WI38 (cell line): ENCODE data around the gene FRMD4A.

Experiments used
- H3K4me3 ChIP-seq: 2 replicates; pipeline ENCODE4 v1.5.1; 2011; ENCODE audit warnings: low read depth, mild to moderate bottlenecking, control low read depth, low read length
- TF ChIP-seq, protein P1 (sequence below): IDR thresholded peaks from 2 replicates; pipeline ENCODE4 v1.5.1; 2012; ENCODE audit warnings: low read depth, mild to moderate bottlenecking, control low read depth, low read length

The FRMD4A gene

DNA sequence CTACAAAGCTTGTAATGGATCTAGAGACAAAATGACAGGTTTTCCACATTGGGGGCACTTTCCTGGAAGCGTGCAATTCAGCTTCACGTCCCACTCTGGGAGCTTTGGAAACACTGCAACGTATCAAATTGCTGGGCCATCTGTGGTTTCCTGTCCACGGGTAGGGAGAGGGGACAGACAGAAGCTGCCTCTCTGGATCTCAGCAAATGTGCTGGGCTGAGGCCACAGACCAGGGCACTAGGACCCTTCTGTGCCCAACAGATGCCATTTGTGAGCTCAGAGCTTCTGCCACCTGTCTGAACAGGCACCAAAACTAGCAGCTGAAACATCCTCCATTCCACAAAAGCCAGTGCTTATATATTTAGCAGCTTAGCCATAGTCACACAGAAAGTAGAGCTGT lies 40.9 kb upstream of the FRMD4A start:
- TF ChIP-seq, protein P1, sequence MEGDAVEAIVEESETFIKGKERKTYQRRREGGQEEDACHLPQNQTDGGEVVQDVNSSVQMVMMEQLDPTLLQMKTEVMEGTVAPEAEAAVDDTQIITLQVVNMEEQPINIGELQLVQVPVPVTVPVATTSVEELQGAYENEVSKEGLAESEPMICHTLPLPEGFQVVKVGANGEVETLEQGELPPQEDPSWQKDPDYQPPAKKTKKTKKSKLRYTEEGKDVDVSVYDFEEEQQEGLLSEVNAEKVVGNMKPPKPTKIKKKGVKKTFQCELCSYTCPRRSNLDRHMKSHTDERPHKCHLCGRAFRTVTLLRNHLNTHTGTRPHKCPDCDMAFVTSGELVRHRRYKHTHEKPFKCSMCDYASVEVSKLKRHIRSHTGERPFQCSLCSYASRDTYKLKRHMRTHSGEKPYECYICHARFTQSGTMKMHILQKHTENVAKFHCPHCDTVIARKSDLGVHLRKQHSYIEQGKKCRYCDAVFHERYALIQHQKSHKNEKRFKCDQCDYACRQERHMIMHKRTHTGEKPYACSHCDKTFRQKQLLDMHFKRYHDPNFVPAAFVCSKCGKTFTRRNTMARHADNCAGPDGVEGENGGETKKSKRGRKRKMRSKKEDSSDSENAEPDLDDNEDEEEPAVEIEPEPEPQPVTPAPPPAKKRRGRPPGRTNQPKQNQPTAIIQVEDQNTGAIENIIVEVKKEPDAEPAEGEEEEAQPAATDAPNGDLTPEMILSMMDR = no peak
- no peak overlapping the region for H3K4me3 ChIP-seq

DNA sequence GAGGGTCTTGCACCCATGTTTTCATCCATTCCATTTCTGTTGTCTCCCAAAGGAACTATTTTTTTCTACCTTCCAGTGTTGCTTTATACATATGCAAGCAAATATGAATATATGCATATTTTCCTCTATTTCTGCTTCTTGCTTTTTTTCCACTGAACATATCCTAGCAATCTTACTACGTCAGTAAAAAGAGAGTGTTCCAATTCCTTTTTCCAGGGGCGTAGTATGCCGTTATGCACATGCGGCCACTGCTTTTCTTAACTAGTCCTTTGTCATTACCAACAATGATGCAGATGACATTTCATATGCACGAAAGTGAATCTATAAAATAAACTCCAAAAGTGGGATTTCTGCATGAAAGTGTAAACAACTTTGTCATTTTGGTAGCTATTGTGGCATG lies 40.2 kb upstream of the FRMD4A start:
- TF ChIP-seq, protein P1 = no peak
- no peak overlapping the region for H3K4me3 ChIP-seq

DNA sequence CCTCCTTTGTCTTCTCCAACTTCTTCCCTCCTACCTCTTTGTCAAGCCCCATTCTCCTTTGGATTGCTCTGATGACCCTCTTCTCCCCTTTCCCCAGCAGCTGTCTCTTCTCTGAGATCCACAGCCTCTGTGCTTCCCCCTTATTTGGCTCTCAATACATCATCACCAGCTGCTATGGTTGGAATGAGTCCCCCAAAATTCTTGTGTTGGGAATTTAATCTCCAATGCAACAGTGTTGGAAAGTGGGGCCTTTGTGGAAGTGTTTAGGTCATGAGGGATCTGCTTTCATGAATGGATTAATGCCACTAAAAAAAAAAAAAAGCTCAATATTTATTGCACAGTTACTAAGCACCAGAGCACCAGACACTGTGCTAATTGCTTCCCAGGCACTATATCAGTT lies 39.2 kb upstream of the FRMD4A start:
- TF ChIP-seq, protein P1 = no peak
- no peak overlapping the region for H3K4me3 ChIP-seq

DNA sequence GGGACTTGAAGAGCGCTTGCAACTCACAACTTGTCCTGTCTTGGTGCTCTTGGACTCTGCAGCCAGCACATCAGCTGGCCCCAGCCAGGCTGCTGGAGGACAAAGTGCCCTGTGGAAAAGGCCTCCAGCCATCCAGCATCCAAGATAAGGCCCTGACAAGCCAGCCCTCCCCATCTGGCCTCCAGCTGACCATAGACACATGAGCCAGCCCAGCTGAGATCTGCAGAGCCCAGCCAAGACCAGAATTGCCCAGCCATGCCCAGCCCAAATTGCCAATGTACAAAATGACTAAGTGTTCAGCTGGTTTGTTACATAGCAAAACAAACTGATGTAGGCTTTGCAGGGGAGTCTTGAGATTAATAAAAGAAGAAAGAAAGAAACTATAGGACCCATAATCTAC lies 36.0 kb upstream of the FRMD4A start:
- H3K4me3 ChIP-seq = no peak overlapping the region
- TF ChIP-seq, protein P1 = no peak

DNA sequence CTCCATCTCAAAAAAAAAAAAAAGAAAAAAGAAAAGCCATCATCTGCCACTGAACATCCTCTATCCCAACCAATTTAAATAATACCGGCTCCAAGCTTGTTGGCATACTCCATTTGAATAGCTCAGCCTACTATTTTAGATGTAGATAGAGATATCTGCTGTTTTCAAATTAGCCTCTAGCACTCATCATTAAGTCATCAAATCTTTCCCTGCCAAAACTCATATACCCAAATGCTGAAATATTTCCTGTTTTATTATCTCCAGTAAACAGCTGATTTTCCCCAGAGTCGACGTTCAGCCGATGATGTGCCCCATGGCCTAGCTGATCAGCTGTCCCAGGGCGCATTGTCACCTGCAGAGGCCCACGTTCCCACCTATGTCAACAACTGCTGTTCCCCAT lies 34.5 kb upstream of the FRMD4A start:
- no peak overlapping the region for H3K4me3 ChIP-seq
- TF ChIP-seq, protein P1 = no peak

DNA sequence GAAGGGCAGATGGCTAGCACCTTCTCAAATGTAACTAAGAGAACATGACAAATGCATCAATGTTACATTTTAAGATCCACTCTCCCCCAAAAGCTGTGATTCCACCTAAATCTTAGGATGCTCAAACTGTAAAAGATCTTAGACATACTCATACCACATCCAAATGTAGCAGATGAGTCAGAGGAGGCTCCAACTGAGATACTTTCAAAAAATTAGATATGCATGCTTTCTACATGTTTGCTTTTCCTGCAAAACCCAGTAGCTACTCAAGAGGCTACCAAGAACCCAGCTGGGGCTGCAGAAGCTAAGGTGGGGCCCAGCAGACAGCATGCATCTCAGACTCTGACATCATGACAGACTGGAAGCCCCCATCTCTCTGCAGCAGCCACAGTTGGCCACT lies 31.4 kb upstream of the FRMD4A start:
- no peak overlapping the region for H3K4me3 ChIP-seq
- TF ChIP-seq, protein P1 = no peak

DNA sequence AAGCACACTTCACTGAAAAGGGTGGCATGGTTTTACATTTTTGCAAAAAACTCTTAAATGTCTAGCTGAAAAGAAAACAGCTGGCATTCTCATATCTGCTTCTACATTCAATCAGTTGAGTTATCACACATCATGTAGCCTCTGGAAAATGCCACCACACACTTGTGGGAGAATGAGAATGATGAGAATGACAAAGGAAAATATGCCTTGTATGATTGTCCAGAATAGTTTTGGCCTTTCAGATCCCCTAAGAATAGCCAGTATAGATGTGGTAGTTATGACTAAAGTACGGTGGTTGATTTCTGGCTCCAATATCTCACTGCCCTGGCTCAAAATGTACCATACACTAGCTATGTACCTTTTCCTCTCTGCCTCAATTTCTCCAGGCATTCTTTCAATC lies 30.2 kb upstream of the FRMD4A start:
- TF ChIP-seq, protein P1 = no peak

More for the DNA sequence above, 30.2 kb upstream of the FRMD4A start:
- H3K4me3 ChIP-seq = no peak overlapping the region
